Hair follicle dermal papilla cell (primary cell): ENCODE data around the gene MPHOSPH10. TPM values are rescaled to one million over a fixed set of nuclear protein-coding genes. Genes with fewer than 3 reads are reported as not detected.

Source experiments
- small RNA-seq: library from RNA; depleted of rRNA; stranded (forward); fragments of <200 nt; gene quantifications from one replicate; pipeline ENCODE3, GENCODE V24; 2012
- total RNA-seq: library from RNA; depleted of rRNA; stranded (reverse); fragments of >200 nt; gene quantifications from 2 replicates; pipeline ENCODE4 v1.2.3, GENCODE V29; 2012

Gene MPHOSPH10, protein sequence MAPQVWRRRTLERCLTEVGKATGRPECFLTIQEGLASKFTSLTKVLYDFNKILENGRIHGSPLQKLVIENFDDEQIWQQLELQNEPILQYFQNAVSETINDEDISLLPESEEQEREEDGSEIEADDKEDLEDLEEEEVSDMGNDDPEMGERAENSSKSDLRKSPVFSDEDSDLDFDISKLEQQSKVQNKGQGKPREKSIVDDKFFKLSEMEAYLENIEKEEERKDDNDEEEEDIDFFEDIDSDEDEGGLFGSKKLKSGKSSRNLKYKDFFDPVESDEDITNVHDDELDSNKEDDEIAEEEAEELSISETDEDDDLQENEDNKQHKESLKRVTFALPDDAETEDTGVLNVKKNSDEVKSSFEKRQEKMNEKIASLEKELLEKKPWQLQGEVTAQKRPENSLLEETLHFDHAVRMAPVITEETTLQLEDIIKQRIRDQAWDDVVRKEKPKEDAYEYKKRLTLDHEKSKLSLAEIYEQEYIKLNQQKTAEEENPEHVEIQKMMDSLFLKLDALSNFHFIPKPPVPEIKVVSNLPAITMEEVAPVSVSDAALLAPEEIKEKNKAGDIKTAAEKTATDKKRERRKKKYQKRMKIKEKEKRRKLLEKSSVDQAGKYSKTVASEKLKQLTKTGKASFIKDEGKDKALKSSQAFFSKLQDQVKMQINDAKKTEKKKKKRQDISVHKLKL
- 18.3 and 18.7 TPM in 2 replicates for total RNA-seq

DNA sequence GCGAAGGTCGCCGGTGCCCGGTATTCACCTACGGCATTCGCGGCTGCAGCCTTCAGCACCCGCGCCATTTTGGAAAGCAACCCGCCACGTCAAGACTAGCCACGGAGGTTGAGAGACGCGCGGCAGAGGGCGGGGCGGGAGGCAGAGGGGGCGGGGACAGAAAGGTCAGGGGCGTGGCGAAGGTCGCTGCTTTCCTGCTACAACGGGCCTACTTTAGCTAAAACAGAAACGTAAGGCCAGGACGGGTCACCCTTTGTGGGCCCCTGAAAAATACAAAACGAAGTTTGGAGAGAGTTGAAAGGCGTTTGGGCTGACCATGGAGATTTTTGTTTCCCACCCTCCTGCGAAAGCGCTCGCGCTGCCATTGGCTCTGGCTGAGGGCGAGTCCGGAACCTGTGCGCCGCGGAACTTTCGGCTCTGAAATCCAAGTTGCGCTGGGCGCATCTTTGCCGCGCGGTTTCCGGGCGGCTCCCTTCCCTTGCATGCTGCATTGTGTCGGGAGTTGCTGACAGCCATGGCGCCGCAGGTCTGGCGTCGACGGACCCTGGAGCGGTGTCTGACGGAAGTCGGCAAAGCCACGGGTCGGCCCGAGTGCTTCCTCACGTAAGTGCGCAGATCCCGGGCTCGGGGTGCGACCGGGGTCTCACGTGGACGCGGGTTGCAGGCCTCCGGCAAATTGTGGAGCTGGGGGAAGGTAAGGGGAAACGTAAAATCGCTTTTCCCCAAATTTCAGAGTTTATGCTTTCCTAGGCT is at the start of gene MPHOSPH10, which contains the start of gene MCEE:
MPHOSPH10 (plus strand) TSS at position 483 of the 753 bp plus-strand sequence; CDS start at position 515, 32 bp downstream.
MCEE (minus strand) TSS at position 78 of the 753 bp plus-strand sequence; CDS start at position 68, 10 bp downstream.

Small RNA genes lying within 50 kb of the gene (small RNA-seq; reads per million reads assigned to genes)
- gene AC007881.1, result not detected

Other genes with a start within 250 kb of the MPHOSPH10 start
- 2.9 and 3.2 TPM in 2 replicates for gene VAX2, start 230.1 kb upstream of the MPHOSPH10 start, total RNA-seq
- gene ATP6V1B1, start 194.7 kb upstream of the MPHOSPH10 start, total RNA-seq, result 1.1 and 2.1 TPM in 2 replicates
- 2.4 and 2.7 TPM in 2 replicates for gene ANKRD53, start 152.0 kb upstream of the MPHOSPH10 start, total RNA-seq
- gene TEX261, start 135.8 kb upstream of the MPHOSPH10 start, total RNA-seq, result 32.1 and 44.8 TPM in 2 replicates
- 50.3 and 63.4 TPM in 2 replicates for gene NAGK, start 62.0 kb upstream of the MPHOSPH10 start, total RNA-seq
- 17.2 and 20.0 TPM in 2 replicates for gene MCEE, start 405 bp upstream of the MPHOSPH10 start, total RNA-seq
- gene PAIP2B, start 96.5 kb downstream of the MPHOSPH10 start, total RNA-seq, result 0.49 and 0.81 TPM in 2 replicates
- 125 and 137 TPM in 2 replicates for gene ZNF638, start 201.1 kb downstream of the MPHOSPH10 start, total RNA-seq